Measurements from ENCODE around the gene PRPF31.

DNA sequence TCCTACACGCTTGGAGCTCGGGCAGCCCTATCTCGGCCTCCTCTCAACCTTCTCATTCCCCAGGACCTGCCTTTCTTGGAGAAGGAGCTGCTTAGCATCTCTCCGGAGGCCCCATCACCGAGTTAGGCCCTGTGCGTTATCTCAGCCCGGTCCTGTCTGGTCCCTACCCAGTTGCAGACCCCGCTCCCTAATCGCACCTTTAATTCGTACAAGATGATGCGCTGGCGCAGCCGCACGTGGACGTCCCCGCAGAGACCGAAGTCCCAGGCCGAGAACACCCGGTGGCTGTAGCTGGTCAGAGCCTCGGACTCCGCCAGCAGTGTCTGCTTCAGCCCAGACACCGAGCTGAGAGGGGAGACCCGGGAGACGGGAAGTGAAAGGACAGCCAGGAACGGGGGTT, 49.7 kb downstream of the PRPF31 start:
- TF ChIP-seq, protein P1, sequence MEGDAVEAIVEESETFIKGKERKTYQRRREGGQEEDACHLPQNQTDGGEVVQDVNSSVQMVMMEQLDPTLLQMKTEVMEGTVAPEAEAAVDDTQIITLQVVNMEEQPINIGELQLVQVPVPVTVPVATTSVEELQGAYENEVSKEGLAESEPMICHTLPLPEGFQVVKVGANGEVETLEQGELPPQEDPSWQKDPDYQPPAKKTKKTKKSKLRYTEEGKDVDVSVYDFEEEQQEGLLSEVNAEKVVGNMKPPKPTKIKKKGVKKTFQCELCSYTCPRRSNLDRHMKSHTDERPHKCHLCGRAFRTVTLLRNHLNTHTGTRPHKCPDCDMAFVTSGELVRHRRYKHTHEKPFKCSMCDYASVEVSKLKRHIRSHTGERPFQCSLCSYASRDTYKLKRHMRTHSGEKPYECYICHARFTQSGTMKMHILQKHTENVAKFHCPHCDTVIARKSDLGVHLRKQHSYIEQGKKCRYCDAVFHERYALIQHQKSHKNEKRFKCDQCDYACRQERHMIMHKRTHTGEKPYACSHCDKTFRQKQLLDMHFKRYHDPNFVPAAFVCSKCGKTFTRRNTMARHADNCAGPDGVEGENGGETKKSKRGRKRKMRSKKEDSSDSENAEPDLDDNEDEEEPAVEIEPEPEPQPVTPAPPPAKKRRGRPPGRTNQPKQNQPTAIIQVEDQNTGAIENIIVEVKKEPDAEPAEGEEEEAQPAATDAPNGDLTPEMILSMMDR (IDR thresholded peaks at IDR 0.05): no peak
- TF ChIP-seq EP300 (IDR thresholded peaks at IDR 0.05): no peak
